ENCODE measurements around the gene MYO16.

Gene MYO16

DNA sequence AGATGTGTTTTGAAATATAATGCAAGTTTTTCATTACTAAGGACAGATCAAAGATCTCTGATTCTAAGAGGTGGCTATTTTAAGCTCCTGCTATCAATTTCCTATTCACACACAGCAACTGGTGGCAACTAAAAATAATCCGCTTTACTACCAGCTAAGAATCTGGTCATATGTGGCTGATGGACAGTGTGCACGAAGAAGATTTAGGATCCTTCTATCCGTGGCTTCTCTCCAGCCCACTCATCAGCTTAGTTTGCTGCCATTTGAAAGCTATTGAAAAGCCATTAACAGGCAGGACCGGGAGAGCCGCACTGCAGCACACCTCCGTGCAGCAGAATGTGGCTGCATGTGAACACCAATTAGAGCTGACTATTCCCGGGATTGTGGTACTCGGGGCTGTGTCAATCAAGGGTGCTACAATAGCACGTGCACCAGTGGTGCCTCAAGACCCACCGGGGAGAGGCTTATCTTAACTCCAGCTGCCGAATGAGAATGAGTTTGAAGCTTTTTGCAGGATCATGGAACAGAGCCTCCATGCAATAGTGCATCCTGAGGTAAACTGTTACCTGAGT, at the start of gene MYO16:
MYO16 (plus strand) TSS at position 431 of the 572 bp plus-strand sequence. CDS start 234 bp downstream, outside the sequence.
- DNase-seq: no peak

DNA sequence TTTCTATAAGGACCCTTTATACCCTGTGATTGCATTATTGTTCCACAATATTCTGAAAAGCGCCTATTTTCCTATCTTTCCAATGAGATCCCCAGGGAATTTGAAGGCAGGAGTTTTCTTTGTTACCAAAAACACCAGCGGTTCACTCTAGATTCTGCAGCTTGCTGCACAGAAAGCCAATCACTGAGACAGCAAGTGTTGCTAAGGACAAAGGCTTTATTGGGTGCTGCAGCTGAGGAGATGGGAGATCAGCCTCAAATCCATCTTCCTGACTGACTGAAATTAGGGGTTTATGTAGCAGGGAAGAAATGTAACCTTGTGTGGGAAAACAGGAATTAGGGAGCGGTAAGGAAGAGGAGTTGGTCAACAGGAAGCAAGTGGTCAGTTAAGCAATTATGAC, 42.6 kb upstream of the MYO16 start:
- no peak for DNase-seq

DNA sequence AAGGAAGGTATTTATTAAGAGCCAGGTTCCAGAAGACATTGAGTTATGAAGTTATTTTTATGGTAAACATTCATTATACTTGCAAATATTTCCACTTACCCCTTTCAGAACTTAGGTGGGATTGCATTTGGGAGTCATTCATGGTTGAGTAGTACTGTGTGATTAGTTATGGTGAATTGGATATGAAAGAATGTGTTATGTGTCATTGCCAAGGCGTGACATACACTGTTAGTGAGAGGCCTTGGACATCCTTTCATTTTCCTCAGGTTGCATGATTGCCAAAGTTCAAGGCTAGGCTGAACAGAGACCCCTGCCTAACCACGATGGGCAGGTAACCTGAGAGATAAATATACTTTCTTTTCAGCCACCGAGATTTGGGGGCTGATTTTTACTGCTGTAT, 40.9 kb upstream of the MYO16 start:
- no peak for DNase-seq

DNA sequence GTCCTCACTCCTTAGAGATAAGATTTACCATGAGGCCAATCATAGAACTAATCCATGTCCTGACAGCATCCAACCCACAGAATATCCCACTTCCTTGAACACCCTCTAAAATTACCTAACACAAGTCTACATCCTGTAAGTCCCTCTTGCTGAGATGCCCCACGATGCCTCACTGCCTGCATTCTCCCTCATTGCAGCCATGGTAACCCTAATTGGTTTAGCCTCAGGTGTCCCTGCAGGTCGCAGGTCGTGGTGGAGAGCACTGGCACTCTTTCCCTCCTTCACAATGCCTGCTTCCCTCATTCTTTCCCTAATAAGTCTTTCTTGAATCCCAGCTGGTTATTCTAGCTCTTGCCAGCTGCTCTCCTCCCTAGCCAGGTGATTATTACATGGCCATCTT, 35.3 kb upstream of the MYO16 start:
- DNase-seq: no peak

DNA sequence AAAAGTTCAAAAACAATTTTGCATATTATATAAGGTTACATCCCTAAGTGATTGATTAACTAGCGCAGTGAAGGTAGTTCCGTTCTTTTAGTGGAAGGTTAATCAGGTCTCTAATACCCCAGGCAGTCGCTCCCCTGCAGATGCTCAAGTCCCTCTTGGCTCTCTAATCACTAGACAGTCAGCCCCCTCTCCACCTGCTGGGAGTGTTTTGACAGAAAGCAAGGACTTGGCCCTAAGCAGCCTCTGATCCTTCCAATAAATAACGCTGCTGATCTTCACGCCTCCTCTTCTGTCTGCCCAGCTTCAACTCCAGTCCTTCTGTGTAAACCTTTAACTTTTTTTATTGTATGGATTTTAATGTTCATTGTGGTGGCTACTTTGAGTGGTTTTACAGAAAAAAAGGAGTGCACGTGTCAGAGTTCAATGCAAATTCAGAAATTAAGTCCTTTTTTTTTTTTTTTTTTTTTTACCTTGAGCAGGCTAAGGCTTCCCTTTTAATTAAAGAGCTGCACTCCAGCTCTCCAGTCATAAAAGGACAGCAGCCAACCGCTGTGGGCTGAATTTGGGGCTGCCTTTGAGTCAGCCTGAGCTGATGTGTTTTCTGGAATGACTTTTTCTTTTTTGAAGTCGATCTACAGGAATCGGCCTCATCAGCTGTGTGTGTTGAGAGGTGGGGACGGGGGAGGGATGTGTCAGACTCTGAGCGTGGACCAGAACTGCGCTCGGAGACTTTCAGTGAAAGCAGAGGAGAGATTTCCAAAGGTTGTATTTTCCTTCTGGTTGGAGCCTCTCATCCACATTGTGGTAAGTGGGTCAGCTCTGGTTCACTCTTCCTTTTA, 33.8 kb upstream of the MYO16 start:
- no peak for DNase-seq

DNA sequence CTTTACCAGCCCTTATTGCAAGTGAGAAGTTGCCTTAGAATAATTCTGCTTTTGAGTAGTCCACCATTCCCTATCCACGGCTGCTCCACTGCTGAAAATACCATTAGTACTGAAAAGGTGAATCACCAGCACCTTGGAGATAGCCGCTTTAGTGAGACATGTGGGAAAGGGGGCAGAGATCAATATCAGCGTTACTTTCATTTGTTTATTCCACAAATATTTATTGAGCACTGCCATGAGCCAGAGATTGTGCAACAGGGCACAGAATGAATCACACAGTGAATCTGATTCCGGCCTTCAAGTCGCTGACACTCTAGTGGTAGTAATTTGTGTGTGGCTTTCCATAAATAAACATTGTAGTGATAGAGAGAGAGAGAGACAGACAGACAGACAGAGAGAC, 31.5 kb upstream of the MYO16 start:
- no peak for DNase-seq

DNA sequence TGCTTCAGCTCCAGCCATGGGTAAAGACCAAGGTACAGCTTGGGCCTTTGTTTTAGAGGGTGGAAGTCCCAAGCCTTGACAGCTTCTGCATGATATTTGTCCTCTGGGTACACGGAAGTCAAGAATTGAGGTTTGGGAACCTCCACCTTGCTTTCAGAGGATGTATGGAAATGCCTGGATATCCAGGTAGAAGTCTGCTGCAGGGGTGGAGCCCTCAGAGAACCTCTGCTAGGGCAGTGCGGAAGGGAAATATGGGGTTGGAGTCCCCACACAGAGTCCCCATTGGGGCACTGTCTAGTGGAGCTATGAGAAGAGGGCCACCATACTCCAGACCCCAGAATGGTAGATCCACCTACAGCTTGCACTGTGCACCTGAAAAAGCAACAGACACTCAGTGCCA, 23.0 kb upstream of the MYO16 start:
- no peak for DNase-seq

DNA sequence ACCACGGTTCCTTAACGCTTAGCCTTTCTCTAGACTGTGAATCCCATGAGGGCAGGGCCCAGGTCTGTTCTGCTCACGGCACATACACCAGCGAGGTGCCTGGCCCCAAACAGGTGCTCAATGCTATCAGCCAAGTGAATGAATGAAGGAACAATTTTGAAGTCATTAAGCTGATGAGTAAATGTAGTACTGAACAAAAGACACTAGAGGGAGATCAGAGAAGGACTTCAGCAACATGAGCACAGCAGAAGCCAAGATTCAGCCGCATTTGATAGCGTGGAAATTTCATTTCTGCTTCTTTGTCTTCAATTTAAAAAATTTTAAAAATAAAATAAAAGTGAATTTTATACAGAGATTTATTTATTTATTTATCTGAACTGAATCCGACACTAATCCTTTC, 20.1 kb upstream of the MYO16 start:
- DNase-seq: no peak

DNA sequence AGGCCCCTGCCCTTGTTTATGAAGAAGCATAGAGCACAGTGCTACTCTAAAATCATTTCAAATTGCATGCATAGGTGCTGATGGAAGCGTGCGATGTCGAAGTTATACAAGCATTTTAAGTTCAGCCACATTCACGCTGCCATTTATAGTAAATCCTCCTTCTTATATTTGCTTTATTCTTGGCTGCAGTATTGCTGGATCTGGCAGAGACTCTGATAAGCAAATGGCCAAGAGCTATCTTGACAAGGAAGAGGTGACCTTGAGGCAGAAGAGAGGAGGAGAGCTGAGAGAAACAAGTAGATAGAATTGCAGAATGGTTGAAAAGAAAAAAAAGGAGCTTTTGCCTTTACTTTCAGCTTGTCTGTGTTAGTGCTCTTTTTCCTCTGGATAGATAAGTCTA, 18.9 kb upstream of the MYO16 start:
- no peak for DNase-seq

DNA sequence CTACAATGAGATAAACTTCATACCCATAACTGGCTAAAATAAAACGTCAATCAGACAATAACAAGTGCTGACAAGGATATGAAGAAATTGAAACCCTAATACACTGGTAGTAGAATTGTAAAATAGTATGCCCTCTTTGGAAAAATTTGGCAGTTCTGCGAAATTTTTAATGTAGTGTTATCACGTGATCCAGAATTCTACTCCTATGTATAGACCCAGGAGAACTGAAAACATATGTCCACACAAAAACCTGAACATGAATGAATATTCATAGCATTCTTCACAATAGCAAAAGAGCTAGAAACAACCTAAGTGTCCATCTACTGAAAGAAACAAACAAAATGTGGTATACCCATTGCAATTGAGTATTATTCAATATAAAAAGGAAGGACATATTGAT, 14.2 kb upstream of the MYO16 start:
- no peak for DNase-seq

DNA sequence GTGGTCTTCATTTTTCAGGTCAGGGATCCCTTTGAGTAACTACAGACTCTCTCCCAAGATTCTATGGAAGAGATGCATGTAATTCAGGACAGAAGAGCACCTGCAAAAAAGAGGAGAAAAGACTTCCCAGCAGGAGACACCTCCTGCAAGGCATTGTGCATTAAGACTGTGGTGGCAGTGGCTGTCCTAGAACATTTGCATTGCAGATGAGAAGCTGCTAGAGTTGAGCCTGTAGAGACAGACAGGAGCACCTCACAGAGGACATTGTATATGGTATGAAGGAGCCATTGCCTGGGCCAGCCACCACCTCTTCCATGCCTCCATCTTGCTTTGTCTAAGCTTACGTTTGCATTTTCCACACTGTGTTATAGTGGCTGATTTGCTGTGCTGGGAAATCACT, 11.2 kb upstream of the MYO16 start:
- no peak for DNase-seq

DNA sequence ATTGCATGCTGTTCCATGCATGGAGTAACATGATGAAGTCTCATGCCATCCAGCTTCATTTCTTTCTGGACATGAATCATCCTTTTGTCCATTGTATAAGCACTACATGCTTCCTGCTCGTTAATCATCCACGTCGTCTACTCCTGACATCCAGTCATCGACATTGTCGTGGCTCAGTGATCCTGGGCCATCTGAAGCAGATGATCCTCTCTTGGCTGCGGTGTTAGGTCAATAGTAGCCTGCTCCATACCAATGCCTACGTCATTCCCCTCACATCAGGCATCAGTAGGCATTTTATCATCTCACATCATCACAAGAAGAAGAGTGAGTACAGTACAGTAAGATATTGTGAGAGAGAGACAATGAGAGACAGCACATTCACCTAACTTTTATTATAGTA, 7.9 kb upstream of the MYO16 start:
- no peak for DNase-seq

DNA sequence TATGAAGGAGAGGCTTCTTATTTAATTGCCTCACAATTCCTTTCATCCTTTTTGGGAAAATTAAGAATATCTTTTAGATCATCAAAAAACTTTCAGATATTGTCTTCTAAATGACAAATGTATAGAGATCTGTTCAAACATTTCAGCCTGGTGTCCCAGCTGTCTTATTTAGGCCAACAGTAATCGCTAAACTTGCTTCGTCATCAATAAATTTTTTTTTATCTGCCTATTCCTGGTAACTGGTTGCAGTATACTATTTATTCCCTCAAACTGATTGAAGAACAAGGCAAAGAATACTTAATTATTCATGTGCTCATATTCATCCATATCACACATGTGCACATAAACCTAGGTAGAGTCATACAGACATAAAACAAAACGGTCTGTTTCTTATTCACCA, 5.3 kb upstream of the MYO16 start:
- no peak for DNase-seq

DNA sequence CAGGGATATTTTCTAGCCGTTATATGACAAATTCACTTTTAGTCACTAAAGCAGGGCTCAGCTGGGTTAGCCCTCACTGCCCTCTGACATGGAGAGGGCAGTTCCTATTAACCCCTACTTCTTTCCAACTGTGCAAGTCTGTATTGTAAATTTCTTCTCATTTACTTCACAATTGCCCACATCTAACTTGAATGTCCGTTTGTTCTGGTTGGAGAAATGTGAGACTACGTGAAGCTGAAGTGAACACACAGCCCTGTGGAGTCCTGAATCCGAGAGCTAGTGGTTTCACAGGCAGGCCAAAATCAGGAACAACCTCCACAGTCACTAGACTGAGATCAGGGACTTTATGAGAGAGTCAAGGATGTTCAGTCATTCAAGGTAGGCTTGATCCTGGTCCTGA, 4.4 kb upstream of the MYO16 start:
- DNase-seq: no peak

DNA sequence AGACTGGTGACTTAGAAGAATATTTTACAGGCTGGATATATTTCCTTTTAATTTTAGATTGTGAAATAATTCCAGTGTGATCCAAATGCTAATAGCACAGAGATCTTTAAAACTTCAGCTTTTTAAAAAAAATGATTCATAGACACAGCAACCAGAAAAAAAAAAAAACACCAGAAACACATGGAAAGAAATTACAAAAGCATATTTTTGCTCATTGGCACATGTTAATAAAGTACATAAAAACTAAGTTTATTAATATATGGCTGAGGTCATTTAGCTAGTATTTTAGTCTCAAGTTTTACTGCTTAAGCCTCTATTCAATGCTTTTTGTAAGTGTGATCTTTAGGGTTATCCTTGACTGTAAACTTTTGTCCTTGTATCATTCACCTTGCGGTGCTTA, 577 bp downstream of the MYO16 start:
- DNase-seq: no peak

DNA sequence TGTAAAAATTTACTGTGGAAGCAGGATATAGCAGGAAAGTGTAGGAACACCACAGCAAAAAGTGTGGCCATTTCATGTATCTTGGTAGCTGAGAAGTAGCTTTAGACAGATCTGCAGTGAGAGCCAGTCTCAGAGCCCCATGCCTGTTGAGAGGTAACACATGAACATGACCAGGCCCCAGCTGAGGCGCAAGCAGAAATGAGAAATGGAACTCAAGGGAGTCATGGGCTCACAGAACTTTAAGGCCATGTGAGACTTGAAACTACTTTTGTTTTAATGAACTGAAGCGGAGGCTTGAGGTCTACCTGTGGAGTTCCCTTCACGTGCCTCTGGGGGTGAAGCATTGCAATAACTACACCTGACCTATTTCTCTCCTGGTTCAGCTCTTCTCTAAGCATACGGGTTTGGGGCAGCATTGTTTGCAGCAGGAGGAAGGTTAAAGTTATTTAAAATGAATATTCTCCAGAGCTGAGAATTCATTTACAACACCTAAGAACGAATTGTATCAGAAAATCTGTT, 3.3 kb downstream of the MYO16 start:
- no peak for DNase-seq

DNA sequence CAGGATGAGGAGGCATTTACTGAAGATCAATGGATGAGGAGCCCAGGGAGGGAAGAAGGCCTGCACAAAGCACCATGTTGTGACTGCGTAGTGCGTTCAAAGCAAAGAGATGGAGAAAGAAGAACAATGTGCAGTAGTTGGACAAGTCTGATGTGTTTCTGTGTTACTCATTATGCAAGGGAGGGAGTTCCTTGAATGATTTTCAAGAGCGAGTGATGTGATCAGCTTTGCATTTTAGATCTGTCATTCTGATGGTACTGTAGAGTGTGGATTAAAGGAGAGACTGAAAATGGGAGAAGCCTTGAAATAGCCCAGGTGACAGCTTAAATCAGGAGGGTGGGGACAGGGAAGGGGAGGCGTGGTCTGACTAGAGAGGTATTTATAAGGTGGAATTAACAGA, 9.5 kb downstream of the MYO16 start:
- DNase-seq: no peak

DNA sequence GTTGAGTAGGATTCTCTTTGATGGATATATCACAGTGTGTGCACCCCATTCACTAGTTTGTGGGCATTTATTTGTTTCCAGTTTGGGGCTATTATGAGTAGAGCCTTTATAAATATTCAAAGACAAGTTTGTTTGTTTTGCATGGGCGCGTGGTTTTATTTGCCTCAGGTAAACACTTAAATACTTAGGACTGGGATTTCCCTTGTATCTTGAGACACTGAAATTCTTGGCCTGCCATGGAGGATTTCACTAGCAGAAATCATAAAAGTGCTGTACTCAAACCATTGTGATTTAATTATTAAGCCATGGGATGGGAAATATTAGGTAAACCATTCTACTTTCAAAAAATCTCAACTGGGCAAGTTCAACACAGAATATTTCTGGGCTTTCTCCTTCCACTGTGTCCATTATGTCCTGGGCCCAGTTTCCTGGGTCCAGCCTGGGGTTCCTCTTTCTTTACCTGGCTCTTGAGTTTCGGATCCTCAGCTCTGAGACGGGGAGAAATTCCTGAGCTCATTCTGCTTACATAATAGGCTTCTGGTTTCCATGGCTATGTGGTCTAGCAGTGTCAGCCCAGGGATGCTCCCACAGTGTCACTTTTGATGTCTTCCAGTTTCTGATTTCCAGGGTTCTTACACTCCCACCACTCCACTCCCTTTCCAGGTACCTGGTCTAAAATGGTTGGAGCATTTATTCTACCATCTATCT, 14.4 kb downstream of the MYO16 start:
- no peak for DNase-seq

DNA sequence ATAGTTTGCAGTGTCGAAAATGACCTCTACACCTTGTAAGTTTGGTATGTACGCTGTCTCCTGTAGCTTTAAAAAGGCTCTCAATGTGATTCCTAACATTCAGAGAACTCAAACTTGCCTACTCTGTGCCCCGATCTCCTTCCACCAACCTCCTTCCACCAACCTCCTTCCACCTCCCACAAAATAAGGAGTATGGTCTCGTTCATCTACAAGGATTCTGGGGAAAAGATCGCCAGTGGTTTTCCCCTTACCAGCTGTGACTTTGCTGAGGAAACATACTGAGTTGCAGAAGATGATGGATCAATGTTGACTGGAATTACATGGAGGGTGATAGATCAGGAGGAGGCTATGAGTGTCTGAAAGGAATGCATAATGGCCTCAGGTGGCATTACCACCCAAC, 16.0 kb downstream of the MYO16 start:
- no peak for DNase-seq

DNA sequence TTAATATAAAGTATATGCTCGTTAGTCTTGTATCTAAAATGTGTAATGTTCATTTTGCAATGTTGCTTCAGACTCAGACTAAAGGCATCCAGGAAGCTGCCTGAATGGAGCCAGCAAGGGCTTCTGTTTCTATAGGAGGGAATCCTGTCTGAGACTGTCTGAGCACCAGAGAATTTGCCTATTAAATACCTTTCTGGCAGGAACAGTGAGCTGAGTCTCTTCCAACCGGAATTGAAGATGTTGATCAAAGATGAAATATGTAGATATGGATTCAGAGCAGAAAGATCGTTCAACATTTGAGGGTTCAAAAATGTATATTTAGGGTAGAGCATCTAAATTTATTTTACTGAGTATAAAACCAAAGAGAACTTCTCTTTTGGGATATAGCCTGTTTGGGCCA, 20.9 kb downstream of the MYO16 start:
- no peak for DNase-seq

DNA sequence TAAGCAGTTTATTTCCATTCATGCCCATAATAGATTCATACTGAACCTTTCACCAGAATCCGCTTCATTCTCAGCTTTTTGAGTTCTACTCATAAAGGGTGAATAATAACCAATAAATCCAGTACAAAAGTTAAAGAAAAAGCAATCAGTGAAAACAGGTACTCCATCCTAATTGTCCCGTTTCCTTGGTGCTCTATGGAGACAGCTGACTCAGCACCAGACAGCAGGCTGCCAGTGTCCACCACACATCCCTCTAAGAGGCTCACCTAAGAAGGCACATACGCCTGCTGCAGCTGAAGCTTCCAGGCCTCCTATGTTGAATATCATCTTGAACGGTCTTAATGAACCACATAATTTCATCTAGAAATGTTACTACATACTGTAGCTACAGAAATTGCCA, 27.3 kb downstream of the MYO16 start:
- DNase-seq: no peak

DNA sequence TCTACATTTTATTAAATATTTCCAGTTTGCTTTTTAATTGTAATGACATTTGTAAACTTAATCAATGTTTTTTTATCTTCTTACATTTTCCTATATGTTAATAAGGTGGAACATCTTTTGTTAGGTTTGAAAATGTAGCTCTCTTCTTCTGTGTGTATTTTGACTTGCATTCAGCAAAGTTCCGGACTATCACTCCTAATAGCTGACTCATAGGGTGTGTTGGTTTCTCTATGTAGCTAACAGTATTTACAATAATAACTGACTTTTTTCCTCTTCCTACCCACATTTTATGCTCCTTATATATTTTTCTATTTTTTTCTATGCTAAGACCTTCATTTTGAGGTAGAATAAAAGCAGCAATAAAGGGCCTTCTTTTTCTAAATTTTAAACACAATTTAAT, 28.1 kb downstream of the MYO16 start:
- DNase-seq: no peak

DNA sequence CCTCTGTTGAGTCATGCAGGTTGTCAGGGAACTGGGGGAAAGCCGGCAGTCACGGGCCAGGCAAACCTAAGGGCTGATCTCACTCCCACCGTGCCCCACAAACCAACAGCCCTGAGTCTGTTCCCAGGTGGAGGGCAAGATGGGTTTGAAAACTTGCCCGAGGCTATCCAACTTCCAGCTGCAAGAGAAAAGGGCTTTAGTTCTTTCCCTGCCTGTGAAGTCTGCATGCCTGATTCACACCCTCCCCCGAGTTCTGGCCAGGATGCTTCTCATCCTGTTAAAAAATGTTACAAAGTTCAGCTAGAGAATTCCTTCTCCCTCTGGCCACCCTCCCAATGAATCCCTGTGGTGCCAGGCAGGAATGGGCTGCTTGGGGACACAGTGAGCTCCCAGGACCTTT, 33.1 kb downstream of the MYO16 start:
- DNase-seq: no peak

DNA sequence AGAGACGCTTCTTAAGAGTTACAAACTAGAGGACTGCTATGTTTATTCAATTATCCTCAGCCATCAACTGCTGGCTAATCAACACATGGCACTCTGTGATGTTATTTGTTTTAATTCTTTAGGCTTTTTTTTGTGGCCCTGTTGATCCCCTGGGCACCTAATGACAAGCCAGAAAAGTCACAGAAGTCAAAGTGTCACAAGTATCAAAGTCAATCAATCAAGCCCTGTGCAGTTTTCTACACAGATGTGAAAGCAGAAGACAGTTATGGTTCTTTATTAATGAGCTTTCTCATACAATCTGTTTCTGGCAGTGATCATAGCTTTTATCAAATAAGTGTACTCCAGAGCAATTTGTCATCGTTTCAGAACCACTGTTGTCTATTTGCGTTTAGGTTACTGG, 34.3 kb downstream of the MYO16 start:
- no peak for DNase-seq
